ENCODE data around the gene RPL31. TPM values are rescaled to one million over a fixed set of nuclear protein-coding genes. Genes with fewer than 3 reads are reported as not detected.

RPL31 gene
- polyA plus RNA-seq (2012; ENCODE audit: insufficient read depth, insufficient read length, low read depth) = 925 TPM

GRCh38 chr2:101001691-101002561, at the start of gene RPL31:
RPL31 (plus strand) TSS chr2:101002289; CDS start chr2:101002702, 413 bp downstream.
- peak; percentile 92 for DNase-seq
- TF ChIP-seq, protein P1, sequence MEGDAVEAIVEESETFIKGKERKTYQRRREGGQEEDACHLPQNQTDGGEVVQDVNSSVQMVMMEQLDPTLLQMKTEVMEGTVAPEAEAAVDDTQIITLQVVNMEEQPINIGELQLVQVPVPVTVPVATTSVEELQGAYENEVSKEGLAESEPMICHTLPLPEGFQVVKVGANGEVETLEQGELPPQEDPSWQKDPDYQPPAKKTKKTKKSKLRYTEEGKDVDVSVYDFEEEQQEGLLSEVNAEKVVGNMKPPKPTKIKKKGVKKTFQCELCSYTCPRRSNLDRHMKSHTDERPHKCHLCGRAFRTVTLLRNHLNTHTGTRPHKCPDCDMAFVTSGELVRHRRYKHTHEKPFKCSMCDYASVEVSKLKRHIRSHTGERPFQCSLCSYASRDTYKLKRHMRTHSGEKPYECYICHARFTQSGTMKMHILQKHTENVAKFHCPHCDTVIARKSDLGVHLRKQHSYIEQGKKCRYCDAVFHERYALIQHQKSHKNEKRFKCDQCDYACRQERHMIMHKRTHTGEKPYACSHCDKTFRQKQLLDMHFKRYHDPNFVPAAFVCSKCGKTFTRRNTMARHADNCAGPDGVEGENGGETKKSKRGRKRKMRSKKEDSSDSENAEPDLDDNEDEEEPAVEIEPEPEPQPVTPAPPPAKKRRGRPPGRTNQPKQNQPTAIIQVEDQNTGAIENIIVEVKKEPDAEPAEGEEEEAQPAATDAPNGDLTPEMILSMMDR (IDR thresholded peaks at IDR 0.05; ENCODE audit: low read depth, low read length) = no peak
- Histone ChIP-seq H3K4me3 (ENCODE audit: low read depth, low read length) (peak within 1 kb of the TSS; percentile 93), H3K36me3 (peaks cover 45% of the 10 kb centered on the region), H3K9me3 (no peaks in the 10 kb centered on the region), H3K27me3 (no peaks in the 10 kb centered on the region), H3K4me1 (no peaks in the 10 kb centered on the region; the same call in 1 of the 2 replicates)

DNA sequence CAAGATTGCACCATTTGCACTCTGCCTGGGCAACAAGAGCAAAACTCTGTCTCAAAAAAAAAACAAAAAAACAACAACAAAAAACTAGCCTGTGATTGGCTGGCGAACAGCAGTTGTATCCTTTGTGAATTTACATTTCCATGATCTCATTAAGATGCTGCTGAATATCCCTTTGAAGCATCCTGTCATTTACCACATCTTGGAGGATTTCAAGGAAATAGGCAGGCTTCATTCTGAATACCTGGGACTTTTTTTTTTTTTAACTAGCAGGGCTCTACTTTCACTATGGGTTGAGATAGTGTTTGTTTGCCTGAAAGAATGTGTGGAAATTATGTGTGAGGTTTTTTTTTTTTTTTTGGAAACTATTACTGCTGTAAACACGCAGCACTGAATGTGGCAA, 49.6 kb upstream of the RPL31 start:
- Histone ChIP-seq H3K27me3 (peaks cover 6% of the 10 kb centered on the region; the same call in 1 of the 2 replicates), H3K4me1 (no peaks in the 10 kb centered on the region), H3K4me3 (ENCODE audit: low read depth, low read length) (no peak overlapping the region), H3K9me3 (no peaks in the 10 kb centered on the region), H3K36me3 (no peaks in the 10 kb centered on the region)
- TF ChIP-seq, protein P1 (IDR thresholded peaks at IDR 0.05; ENCODE audit: low read depth, low read length) = no peak
- DNase-seq = no peak

- no peak overlapping the region for H3K4me3 ChIP-seq (ENCODE audit: low read depth, low read length)
- no peaks in the 10 kb centered on the region for H3K4me1 ChIP-seq
- no peaks in the 10 kb centered on the region for H3K36me3 ChIP-seq
- H3K27me3 ChIP-seq = peaks cover 6% of the 10 kb centered on the region; the same call in 1 of the 2 replicates
- TF ChIP-seq, protein P1 (IDR thresholded peaks at IDR 0.05; ENCODE audit: low read depth, low read length) = no peak
- H3K9me3 ChIP-seq = no peaks in the 10 kb centered on the region
- DNase-seq = no peak
Observed at GRCh38 chr2:100953406-100954043, 48.6 kb upstream of the RPL31 start.

- H3K4me1 ChIP-seq = no peaks in the 10 kb centered on the region
- H3K36me3 ChIP-seq = no peaks in the 10 kb centered on the region
- no peak for DNase-seq
- TF ChIP-seq, protein P1 (IDR thresholded peaks at IDR 0.05; ENCODE audit: low read depth, low read length) = no peak
- peaks cover under 1% of the 10 kb centered on the region; the same call in 1 of the 2 replicates for H3K27me3 ChIP-seq
- H3K4me3 ChIP-seq (ENCODE audit: low read depth, low read length) = no peak overlapping the region
- H3K9me3 ChIP-seq = no peaks in the 10 kb centered on the region
Observed at GRCh38 chr2:100954044-100954420, 48.1 kb upstream of the RPL31 start.

GRCh38 chr2:100955226-100955625, 46.9 kb upstream of the RPL31 start:
- DNase-seq = no peak
- Histone ChIP-seq H3K4me1 (no peaks in the 10 kb centered on the region), H3K36me3 (no peaks in the 10 kb centered on the region), H3K9me3 (no peaks in the 10 kb centered on the region), H3K4me3 (ENCODE audit: low read depth, low read length) (no peak overlapping the region), H3K27me3 (no peaks in the 10 kb centered on the region)
- TF ChIP-seq, protein P1 (IDR thresholded peaks at IDR 0.05; ENCODE audit: low read depth, low read length) = no peak

All from BE2C (cell line).